HG02885 (cell line): ENCODE results near the gene TAF7.
A peak's percentile ranks its signal among the peaks of the same experiment; 100 is the strongest.
"Not testable (repeated sequence)": the region's sequence is repeated elsewhere in the genome, so short reads cannot be mapped to it uniquely, and the experiment has no call there.

Experiments
- ATAC-seq: cut with Tn5 transposase; IDR thresholded peaks from one replicate; pipeline ENCODE4 v1.9.1; 2021; ENCODE audit warnings: mild to moderate bottlenecking; ENCODE audit not compliant: unreplicated experiment, poor library complexity

Gene TAF7

GRCh38 chr5:141320225-141321169 lies at the start of gene TAF7:
Gene TAF7 (minus strand): TSS chr5:141320784. CDS start chr5:141320044, 740 bp downstream.
- peak; percentile 96 for ATAC-seq

- no peak for ATAC-seq
Observed at GRCh38 chr5:141366016-141366896, 45.7 kb upstream of the TAF7 start.

- no peak for ATAC-seq
Observed at GRCh38 chr5:141363952-141364660, 43.5 kb upstream of the TAF7 start, which contains the start of gene PCDHGA5. Gene PCDHGA5 (plus strand): TSS chr5:141364162. CDS start chr5:141364331, 169 bp downstream.

GRCh38 chr5:141362719-141363118 lies 42.1 kb upstream of the TAF7 start:
- no peak for ATAC-seq

- ATAC-seq, result no peak
Observed at GRCh38 chr5:141360685-141361084, 40.1 kb upstream of the TAF7 start.

- ATAC-seq, result no peak
Observed at GRCh38 chr5:141359790-141360426, 39.3 kb upstream of the TAF7 start, which contains the start of gene PCDHGB2. Gene PCDHGB2 (plus strand): TSS chr5:141359994. CDS start chr5:141360136, 142 bp downstream.

GRCh38 chr5:141356950-141357349 lies 36.4 kb upstream of the TAF7 start:
- ATAC-seq, result no peak

- no peak for ATAC-seq
Observed at GRCh38 chr5:141356133-141356532, 35.5 kb upstream of the TAF7 start.

- ATAC-seq, result no peak
Observed at GRCh38 chr5:141355641-141356040, 35.1 kb upstream of the TAF7 start.

- ATAC-seq, result no peak
Observed at GRCh38 chr5:141354900-141355469, 34.4 kb upstream of the TAF7 start, which contains the start of gene PCDHGA4. Gene PCDHGA4 (plus strand): TSS chr5:141355021. CDS start chr5:141355108, 87 bp downstream.

GRCh38 chr5:141351591-141351990 lies 31.0 kb upstream of the TAF7 start:
- no peak for ATAC-seq

- ATAC-seq, result no peak
Observed at GRCh38 chr5:141349917-141350619, 29.5 kb upstream of the TAF7 start, which contains the start of gene PCDHGB1. Gene PCDHGB1 (plus strand): TSS chr5:141350099. CDS start chr5:141350261, 162 bp downstream.

GRCh38 chr5:141346017-141346416 lies 25.4 kb upstream of the TAF7 start:
- not testable (repeated sequence) for ATAC-seq

GRCh38 chr5:141345327-141345726 lies 24.7 kb upstream of the TAF7 start:
- no peak for ATAC-seq

GRCh38 chr5:141343953-141344463 lies 23.4 kb upstream of the TAF7 start:
- ATAC-seq, result no peak

- ATAC-seq, result no peak
Observed at GRCh38 chr5:141343242-141343952, 22.8 kb upstream of the TAF7 start, which contains the start of gene PCDHGA3. Gene PCDHGA3 (plus strand): TSS chr5:141343829. CDS start chr5:141344034, 205 bp downstream.

GRCh38 chr5:141342773-141343172 lies 22.2 kb upstream of the TAF7 start:
- no peak for ATAC-seq
